Suprapubic skin (tissue), 4 donors: ENCODE data around the gene HSD17B14. TPM values are rescaled to one million over a fixed set of nuclear protein-coding genes. Genes with fewer than 3 reads are reported as not detected.
"Not testable (repeated sequence)": the region's sequence is repeated elsewhere in the genome, so short reads cannot be mapped to it uniquely, and the experiment has no call there.

Experiments
- DNase-seq, 2 donors: peaks; one replicate each; pipeline ENCODE4 v3.0.0-alpha.2; 2019; ENCODE audit warnings: low spot score in 2 of 2
- H3K27ac ChIP-seq: fragments of 200-600 bp; sonication (generic); one replicate; pipeline ENCODE4 v1.5.1; 2019
- H3K27me3 ChIP-seq: fragments of 200-600 bp; sonication (generic); one replicate; pipeline ENCODE4 v1.5.1; 2019
- H3K36me3 ChIP-seq: fragments of 200-600 bp; sonication (generic); one replicate; pipeline ENCODE4 v1.5.1; 2019
- H3K4me1 ChIP-seq: fragments of 200-600 bp; sonication (generic); one replicate; pipeline ENCODE4 v1.5.1; 2019
- H3K4me3 ChIP-seq: fragments of 200-600 bp; sonication (generic); one replicate; pipeline ENCODE4 v1.5.1; 2019; ENCODE audit warnings: mild to moderate bottlenecking
- H3K9me3 ChIP-seq: fragments of 200-600 bp; sonication (generic); one replicate; pipeline ENCODE4 v1.5.1; 2019
- EP300 ChIP-seq: sonication (generic); formaldehyde crosslinking; IDR thresholded peaks from one replicate; pipeline ENCODE4 v1.6.1; 2017; ENCODE audit warnings: antibody characterized with exemption
- POLR2A ChIP-seq, 2 donors: fragments of 450-650 bp; IDR thresholded peaks; one replicate each; pipeline ENCODE4 v1.6.1; 2017; ENCODE audit warnings: antibody characterized with exemption in 2 of 2, mild to moderate bottlenecking in 2 of 2, moderate library complexity in 2 of 2
- POLR2AphosphoS5 ChIP-seq, 3 donors: sonication (generic); formaldehyde crosslinking; IDR thresholded peaks; one replicate each; pipeline ENCODE4 v1.6.1; 2017; ENCODE audit warnings: antibody characterized with exemption in 3 of 3
- WGBS: methylation state at CpG from one replicate; pipeline ENCODE4 v1.1.5; 2018; 5-methylcytosine and 5-hydroxymethylcytosine counted together
- total RNA-seq, 4 donors: library from RNA; depleted of rRNA; stranded (reverse); fragments of >200 nt; gene quantifications; one replicate each; pipeline ENCODE4 v1.1.0, GENCODE V29; 2016
- TF ChIP-seq, protein P1 (sequence below), 2 donors: fragments of 200-600 bp in 1 of 2; fragments of 450-650 bp in 1 of 2; sonication (generic) in 1 of 2; IDR thresholded peaks; one replicate each; pipeline ENCODE4 v1.5.1; 2016 to 2019; ENCODE audit warnings: antibody characterized with exemption in 2 of 2, mild to moderate bottlenecking in 1 of 2, moderate library complexity in 1 of 2

HSD17B14 gene
- 1 to 10 TPM; 2.5 to 3.4 (median 3.1) TPM for total RNA-seq

DNA sequence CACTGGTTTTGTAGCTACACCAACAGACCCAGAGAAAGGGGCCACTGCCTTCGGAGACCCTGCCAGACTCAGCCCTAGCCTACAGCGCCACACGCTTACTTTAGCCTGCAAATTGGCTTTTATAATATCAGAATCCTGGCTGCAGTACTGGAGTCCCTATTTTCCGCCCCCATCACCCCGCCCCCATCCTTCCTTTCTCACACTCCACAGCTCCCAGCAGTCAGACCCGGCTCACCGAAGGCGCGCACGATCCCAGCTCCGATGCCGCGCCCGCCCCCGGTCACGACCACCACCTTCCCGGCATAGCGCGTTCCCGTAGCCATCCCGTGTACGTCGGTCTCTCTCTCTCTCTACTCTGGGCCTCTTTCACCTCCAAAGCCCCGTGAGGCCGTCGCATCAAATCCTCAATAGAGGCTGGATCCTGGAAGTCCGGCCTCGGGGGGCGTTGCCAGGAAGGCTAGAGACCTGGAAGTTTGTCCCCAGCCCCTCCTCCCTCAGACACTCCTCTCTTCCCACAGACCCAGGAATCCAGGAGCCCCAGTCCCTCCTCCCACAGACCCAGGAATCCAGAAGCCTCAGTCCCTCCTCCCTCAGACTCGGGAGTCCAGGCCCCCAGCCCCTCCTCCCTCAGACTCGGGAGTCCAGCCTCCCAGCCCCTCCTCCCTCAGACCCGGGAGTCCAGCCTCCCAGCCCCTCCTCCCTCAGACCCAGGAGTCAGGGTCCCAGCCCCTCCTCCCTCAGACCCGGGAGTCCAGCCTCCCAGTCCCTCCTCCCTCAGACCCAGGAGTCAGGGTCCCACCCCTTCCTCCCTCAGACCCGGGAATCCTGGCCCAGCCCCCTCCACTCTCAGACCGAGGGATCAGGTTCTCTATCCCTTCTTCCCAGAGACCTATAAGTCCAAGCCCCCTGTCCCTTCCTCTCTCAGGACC lies at the start of gene HSD17B14:
Gene HSD17B14 (minus strand): TSS at position 403 of the 929 bp plus-strand sequence. CDS start 80 bp downstream, at position 323.
- Histone ChIP-seq H3K27me3 (no peaks in the 10 kb centered on the region), H3K27ac (peak within 1 kb of the TSS; percentile 71), H3K36me3 (peaks cover 6% of the 10 kb centered on the region), H3K4me3 (peak within 1 kb of the TSS; percentile 47), H3K4me1 (peaks cover 24% of the 10 kb centered on the region), H3K9me3 (no peaks in the 10 kb centered on the region)
- peak; percentile 74 to 83 for DNase-seq
- TF ChIP-seq POLR2A (IDR thresholded peaks at IDR 0.05) (no peak), POLR2AphosphoS5 (IDR thresholded peaks at IDR 0.05) (no peak), EP300 (no peak)
- TF ChIP-seq, protein P1, sequence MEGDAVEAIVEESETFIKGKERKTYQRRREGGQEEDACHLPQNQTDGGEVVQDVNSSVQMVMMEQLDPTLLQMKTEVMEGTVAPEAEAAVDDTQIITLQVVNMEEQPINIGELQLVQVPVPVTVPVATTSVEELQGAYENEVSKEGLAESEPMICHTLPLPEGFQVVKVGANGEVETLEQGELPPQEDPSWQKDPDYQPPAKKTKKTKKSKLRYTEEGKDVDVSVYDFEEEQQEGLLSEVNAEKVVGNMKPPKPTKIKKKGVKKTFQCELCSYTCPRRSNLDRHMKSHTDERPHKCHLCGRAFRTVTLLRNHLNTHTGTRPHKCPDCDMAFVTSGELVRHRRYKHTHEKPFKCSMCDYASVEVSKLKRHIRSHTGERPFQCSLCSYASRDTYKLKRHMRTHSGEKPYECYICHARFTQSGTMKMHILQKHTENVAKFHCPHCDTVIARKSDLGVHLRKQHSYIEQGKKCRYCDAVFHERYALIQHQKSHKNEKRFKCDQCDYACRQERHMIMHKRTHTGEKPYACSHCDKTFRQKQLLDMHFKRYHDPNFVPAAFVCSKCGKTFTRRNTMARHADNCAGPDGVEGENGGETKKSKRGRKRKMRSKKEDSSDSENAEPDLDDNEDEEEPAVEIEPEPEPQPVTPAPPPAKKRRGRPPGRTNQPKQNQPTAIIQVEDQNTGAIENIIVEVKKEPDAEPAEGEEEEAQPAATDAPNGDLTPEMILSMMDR (IDR thresholded peaks at IDR 0.05) = no peak
- WGBS = 14% methylated on average over 35 of the region's 35 CpGs

DNA sequence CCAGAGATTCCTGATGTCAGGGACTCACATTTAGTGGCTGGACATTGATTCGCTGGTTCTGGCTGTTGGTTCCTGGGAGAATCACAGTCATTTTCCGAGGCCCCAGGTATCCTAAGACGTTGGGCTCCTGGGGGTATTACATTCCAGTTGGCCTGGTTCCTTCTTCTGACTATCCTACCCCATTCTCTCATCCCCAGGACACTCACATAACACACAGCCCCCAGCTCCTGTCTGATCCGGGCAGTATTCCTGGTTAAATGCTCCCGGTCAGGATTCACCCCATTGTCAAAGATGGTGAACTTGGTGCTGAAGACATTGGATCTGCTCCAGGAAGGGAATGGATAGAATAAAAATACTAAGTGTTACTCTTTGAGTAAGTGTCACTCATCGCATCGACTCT lies 47.4 kb upstream of the HSD17B14 start:
- Histone ChIP-seq H3K27ac (no peak overlapping the region), H3K9me3 (no peaks in the 10 kb centered on the region), H3K27me3 (no peaks in the 10 kb centered on the region), H3K4me1 (peaks cover 6% of the 10 kb centered on the region), H3K4me3 (no peak overlapping the region), H3K36me3 (no peaks in the 10 kb centered on the region)
- 96% methylated on average over 7 of the region's 7 CpGs for WGBS
- DNase-seq = no peak
- TF ChIP-seq POLR2AphosphoS5 (IDR thresholded peaks at IDR 0.05) (no peak), POLR2A (IDR thresholded peaks at IDR 0.05) (no peak), EP300 (no peak)
- TF ChIP-seq, protein P1 (IDR thresholded peaks at IDR 0.05) = no peak

DNA sequence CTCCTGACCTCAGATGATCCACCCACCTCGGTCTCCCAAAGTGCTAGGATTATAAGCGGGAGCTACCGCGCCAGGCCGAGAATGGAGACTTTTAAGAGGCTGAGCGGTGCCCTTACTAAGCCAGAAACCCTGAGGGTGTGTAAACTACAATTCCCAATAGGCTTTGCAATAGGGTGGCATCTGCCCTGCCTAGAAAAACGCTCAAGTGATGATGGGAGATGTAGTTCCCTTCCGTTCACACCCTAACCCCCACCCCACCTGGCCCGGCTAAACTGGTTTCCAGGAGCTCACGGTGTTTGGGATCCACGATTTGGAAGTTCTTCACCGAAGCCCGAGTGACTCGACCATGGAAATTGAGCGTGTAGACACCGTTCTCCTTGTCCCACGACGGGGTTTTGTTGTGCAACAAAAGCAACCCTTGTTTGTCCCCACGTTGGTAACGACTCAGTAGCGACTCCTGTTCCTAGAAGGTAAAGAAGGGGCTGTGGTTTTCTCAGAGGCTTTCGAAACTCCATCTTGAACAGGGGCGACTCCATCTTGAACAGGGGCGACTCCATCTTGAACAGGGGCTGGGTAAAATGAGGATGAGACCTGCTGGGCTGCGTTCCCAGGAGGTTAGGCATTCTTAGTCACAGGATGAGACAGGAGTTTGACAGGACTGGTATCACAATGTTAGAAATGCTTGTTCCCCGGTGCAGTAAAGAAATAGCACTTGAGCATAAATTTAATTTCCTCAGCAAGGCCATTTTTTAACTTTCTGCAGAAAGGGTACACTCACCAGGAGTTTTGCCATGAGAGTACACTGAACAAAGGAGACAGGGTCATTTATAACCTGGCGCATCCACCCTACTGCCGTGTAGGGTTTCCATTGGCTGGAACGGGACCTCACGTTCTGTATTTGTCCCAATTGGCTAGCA lies 45.7 kb upstream of the HSD17B14 start:
- Histone ChIP-seq H3K27ac (no peak overlapping the region), H3K9me3 (no peaks in the 10 kb centered on the region), H3K4me1 (peaks cover 15% of the 10 kb centered on the region), H3K27me3 (no peaks in the 10 kb centered on the region), H3K4me3 (no peak overlapping the region), H3K36me3 (peaks cover 13% of the 10 kb centered on the region)
- 82% methylated on average over 30 of the region's 30 CpGs for WGBS
- no peak for DNase-seq
- TF ChIP-seq, protein P1 (IDR thresholded peaks at IDR 0.05) = no peak
- no peak for TF ChIP-seq POLR2AphosphoS5 (IDR thresholded peaks at IDR 0.05)
- no peak for TF ChIP-seq POLR2A (IDR thresholded peaks at IDR 0.05)
- TF ChIP-seq EP300 = no peak

DNA sequence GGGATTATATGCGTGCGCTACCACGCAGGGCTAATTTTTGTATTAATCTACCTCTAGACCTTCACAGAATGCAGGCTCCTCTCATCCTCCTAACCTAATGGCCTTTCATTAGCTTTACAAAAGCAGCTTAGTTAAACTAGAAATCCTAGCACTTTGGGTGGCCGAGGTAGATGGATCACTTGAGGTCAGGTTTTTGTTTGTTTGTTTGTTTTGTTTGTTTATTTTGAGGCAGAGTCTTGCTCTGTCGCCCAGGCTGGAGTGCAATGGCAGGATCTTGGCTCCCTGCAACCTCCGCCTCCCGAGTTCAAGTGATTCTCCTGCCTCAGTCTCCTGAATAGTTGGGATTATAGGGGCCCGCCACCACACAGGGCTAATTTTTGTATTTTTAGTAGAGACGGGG lies 43.4 kb upstream of the HSD17B14 start:
- H3K4me1 ChIP-seq = peaks cover 38% of the 10 kb centered on the region
- 94% methylated on average over 9 of the region's 9 CpGs for WGBS
- H3K27me3 ChIP-seq, H3K4me3 ChIP-seq, DNase-seq, H3K9me3 ChIP-seq, H3K27ac ChIP-seq: not testable (repeated sequence)
- peaks cover 29% of the 10 kb centered on the region for H3K36me3 ChIP-seq

DNA sequence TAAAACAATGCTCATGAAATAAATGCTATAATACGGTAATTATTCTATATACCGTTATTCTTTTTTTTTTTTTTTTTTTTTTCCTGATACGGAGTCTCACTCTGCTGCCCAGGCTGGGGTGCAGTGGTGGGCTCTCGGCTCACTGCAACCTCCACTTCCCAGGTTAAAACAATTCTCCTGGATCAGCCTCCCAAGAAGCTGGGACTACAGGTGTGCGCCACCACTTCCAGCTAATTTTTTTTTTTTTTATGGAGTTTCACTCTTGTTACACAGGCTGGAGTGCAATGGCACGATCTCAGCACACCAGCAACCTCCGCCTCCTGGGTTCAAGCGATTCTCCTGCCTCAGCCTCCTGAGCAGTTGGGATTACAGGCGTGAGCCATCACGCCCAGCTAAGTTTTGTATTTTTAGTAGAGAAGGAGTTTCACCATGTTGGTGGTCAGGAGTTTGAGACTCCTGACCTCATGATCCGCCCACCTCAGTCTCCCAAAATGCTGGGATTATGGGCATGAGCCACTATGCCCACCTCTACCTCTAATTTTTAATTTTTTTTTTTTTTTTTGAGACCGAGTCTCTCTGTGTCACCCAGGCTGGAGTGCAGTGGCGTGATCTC lies 42.8 kb upstream of the HSD17B14 start:
- H3K27ac ChIP-seq = no peak overlapping the region
- TF ChIP-seq POLR2A (IDR thresholded peaks at IDR 0.05) (no peak), EP300 (no peak), POLR2AphosphoS5 (IDR thresholded peaks at IDR 0.05) (no peak)
- TF ChIP-seq, protein P1 (IDR thresholded peaks at IDR 0.05) = no peak
- H3K4me1 ChIP-seq = peaks cover 43% of the 10 kb centered on the region
- no peak overlapping the region for H3K4me3 ChIP-seq
- peaks cover 35% of the 10 kb centered on the region for H3K36me3 ChIP-seq
- WGBS = 84% methylated on average over 13 of the region's 13 CpGs
- no peaks in the 10 kb centered on the region for H3K27me3 ChIP-seq
- H3K9me3 ChIP-seq = no peaks in the 10 kb centered on the region
- no peak for DNase-seq
